SHP77 treated with DMSO at 0.1 percent for 48 hours (cell line): ENCODE data around the gene TXNIP.

ENCODE experiments used
- DNase-seq: peaks from one replicate; lab custom pipeline; 2025; lab: John Stamatoyannopoulos, UW

The TXNIP gene

GRCh38 chr1:145962157-145963102, 33.9 kb downstream of the TXNIP start:
- DNase-seq, result peak; percentile 62

DNA sequence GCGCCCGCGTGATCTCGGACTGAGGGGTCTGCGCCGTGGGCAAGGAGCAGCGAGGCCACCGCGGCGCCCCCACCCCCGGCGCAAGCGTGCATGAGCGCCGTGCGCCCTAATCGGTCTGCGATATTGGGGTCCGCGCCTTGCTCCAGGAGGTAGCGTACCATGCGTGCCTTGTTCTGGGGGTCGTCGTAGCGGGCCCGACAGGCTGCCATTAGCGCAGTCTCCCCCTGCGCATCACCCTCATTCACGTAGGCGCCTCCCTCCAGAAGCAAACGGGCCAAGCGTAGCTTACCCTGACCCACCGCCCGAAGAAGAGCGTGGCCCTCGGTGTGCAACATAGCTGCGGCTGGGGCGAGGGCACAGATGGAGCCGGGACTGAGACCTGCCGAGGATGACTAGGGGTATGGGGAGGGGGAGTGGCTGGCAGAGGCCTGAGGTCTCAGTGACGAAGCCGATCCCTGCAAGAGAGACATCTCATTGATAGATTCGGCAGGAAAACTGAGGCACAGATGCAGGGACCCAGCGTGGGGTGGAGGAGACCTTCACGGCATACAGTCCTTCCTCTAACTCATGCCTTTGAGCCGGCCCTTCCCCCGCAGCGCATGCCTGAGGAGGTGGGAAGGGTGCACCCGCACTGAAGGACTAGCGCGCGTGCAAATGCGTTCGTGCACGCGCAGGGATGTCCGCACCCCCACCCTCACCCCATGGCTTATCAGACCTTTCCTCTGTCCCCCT, 34.8 kb downstream of the TXNIP start:
- DNase-seq, result no peak

DNA sequence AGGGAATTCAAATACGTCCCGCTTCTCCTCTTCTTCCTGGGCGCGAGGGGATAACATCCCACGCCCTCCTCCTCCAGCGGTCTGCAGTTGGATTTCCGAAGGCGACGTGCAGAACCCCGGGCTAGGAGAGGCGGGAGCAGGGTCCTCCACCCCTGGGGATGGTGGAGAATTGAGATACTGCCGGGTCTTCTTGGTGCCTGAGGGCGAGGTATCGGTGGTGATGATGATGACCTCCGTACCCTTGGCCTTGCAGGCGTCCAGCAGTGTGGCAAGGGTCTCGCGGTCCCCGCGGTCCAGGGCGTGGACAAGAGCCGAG, 35.3 kb downstream of the TXNIP start:
- DNase-seq, result no peak

DNA sequence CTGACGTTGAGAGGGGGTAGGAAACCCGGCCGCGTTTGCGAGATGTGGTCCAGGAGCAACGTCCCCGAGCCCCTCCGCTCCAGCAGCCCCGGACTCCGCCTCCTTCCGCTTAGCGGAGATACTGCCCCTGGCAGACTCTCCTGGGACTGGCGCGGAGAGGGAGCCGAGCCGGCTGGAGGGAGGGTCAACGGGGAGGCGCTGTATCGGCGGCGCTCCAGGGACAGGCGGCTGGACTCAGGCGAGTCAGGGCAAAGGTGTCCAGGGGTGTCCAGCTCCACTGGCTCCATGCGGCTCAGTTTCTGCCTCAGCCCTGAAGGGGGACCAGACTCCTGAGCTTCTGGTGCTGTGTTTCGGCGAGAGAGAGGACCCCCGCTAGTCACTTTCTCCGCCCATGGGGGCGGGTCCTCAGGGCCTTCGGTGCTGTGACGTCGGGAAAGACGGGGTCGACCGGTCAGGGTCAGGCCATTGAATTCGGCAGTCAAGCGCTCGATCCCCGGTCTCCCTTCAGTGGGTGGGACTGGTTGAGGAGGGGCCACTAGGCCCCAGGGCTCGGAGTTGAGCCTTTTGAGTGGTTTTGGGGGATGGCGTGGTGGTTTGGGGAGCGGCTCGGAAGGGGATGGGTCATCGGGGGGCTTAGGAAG, 35.8 kb downstream of the TXNIP start:
- peak; percentile 94 for DNase-seq

DNA sequence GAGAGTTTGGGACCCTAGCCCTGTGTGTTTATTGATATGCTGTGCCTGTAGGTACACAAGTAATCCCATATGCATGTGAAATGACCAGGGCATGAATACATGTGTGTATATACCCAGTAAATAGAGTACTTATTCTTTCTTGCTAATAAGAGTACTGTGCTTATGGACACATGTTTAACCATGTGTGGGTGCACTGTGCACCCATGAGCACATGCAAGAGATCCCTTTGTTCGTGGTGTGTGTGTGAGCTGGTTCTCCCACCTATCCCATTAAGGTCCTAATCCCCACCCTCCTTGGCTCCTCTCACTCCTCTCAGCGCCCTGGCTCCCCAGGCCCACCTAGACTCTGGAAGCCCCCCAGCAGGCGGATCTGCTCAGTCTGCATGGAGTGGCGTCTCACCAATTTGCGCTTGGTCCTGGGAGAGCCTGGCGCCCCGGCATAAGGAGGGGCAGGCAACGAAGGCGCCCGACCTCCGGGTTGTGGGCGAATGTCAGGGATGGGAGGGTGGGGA, 36.4 kb downstream of the TXNIP start:
- no peak for DNase-seq

- DNase-seq, result no peak
Measured at GRCh38 chr1:145959333-145959732, 37.0 kb downstream of the TXNIP start.

- no peak for DNase-seq
Measured at GRCh38 chr1:145958734-145959133, 37.6 kb downstream of the TXNIP start.

DNA sequence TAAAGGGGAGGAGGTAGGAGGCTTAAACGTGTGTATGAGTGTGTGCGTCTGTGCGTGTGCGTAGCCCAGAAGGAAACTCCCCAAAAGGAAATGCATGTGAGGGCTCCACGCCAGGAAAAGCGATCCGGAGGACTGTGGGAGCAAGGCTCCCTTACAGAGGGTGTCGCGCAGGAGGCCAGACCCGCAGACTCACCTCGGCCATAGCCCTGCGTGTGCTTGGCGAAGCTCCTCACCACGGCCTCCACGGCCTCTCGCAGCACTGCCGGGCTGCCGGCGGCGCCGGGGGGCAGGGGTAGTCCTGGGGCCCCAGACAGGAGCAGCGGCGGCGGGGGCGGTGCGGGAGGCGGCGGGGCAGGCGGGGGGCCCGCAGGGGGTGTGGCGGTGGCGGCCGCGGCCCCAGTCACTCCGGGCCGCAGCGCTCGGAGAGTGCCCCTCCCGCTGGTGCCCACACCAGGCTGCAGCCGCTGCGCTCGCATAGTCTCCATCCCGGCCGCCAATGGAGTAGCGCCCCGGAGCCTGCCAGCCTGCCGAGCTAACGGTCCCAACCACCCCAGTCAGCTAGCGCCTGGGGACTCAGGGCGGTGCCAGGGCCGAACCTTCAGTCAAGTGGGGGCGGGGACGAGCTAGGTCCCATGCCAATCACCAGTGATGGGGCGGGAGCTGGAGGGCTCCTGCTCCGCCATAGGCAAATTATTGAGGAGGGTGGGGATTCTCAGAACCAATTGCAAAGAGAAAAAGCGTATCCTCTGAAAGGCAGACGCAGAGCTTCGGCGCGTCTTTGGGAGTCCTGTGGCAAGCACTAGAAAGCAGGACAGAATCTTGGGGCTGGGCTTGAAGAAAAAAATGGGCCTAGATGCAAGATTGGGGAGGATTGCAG, 38.7 kb downstream of the TXNIP start, which contains the start of gene LIX1L:
Gene LIX1L, minus strand, starts transcription at position 575 of the 877 bp plus-strand sequence. Its CDS starts 90 bp downstream, at position 485.
- DNase-seq, result peak; percentile 100

GRCh38 chr1:145956781-145957442, 39.5 kb downstream of the TXNIP start:
- peak; percentile 66 for DNase-seq

GRCh38 chr1:145956361-145956760, 40.0 kb downstream of the TXNIP start:
- DNase-seq, result no peak

DNA sequence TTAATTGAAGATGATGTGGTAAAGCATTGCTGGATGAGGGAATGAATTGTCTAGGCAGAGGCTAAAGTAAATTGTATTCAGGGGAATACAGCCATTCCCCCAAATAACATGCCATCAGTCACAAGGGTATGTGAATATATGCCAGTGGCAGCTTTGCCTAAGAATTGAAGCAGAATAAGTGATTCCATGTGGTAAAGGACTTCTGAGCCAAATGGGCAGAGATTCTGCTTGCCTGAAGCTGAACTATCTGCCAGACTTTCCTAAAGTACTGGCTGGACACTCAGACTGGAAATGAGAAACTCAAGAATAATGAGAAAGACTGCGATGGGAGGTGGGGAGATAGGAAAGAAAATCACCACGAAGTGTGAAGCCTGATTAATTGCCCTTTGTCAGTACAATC, 40.9 kb downstream of the TXNIP start:
- DNase-seq, result no peak

DNA sequence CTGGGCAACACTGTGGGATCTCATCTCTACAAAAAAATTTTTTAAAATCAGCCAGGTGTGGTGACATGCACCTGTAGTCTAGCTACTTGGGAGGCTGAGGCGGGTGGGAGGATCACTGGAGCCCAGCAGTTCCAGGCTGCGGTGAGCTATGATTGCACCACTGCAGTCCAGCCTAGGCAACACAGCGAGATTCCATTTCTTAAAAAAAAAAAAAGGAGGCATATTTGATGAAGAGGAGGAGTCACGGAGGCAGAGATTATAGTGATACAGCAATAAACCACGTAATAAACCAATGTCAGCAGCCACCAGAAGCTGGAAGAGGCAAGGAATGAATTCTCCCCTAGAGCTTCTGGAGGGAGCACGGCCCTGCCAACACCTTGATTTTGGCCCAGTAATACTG, 42.5 kb downstream of the TXNIP start:
- DNase-seq, result no peak

GRCh38 chr1:145952903-145953302, 43.5 kb downstream of the TXNIP start:
- DNase-seq, result no peak

DNA sequence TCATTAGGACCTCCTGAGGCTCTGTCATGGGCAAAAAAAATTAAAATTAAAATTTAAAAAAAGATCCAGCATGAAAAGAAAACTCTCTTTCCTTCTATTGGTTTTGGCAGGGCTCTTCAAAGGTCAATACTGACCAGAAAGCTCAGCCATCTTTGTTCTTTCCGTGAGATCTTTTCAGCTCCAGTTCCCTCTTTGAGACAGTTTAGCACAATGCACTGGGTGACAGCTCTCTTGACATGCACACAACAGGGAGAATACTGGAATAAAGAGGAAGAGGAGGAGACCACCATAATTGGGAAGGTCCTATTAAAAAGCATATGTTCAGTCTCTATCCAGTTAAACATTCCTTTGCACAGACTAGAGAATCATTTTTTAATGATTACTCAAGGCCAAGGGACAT, 44.9 kb downstream of the TXNIP start:
- DNase-seq, result no peak

DNA sequence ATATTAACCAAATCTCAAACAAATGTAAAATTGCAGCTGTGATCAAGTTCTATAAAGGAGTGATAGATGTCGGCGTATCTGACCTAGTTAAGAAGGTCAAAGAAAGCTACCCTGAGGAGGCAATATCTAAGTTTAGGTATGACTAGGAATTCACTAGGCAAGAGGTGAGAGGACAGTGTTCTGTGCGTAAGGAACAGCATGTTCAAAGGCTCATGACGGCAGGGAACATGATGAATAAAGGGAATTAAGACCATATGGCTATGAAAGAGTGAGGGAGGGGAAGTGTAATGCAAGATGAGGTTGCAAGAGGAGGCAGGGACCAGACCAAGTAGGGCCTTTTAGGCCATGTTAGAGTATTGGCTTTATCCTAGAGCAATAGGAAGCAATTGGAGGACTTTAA, 47.2 kb downstream of the TXNIP start:
- no peak for DNase-seq

GRCh38 chr1:145947551-145947950, 48.8 kb downstream of the TXNIP start:
- DNase-seq, result no peak

DNA sequence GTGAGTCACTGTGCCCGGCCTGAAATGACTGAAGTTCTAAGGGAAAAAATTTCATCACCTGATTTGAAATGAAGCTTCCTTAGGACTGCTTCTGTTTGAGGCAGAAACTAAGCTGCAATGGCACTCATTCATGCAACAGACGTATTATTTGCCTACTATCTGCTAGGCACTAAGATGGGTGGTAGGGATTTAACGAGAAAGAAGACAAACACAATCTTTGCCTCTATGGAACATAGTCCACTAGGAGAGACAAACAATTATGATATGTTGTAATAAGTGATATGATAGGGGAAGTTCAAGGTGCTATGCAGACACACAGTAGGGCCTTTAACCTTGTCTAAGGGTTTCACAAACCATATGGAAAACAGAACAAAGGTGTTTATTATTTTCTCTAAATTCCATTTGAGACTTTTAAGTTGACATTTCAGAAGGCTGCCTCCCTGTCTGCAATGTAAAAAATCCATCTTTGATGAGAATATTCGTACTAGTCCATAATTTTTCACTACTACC, 49.8 kb downstream of the TXNIP start:
- DNase-seq, result no peak

DNA sequence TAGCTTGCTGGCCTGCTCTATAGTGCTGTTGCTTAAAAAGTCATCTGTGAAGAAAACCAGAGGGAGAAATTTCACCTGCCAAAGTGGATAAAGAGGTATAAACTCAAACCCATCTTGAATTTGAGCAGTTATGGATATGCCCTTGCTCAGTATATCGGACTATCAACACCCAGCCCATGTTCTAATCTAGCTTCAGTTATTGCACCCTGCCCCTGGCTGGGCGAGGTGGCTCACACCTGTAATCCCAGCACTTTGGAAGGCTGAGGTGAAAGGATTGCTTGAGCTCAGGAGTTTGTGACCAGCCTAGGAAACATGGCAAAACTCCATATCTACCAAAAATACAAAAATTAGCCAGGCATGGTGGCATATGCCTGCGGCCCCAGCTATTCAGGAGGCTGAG, 51.8 kb downstream of the TXNIP start:
- no peak for DNase-seq

- DNase-seq, result no peak
Measured at GRCh38 chr1:145942871-145943270, 53.5 kb downstream of the TXNIP start.
